ENCODE results near the gene FOXP2. TPM values are rescaled to one million over a fixed set of nuclear protein-coding genes. Genes with fewer than 3 reads are reported as not detected.

The FOXP2 gene
- total RNA-seq, 1 donor from 2014 or later, result 10.1 TPM

GRCh38 chr7:114720725-114721124 is 306.1 kb downstream of the FOXP2 start:
- Histone ChIP-seq H3K4me1 (no peaks in the 10 kb centered on the region), H3K4me3 (no peak overlapping the region), H3K27me3 (ENCODE audit: low read depth) (no peaks in the 10 kb centered on the region), H3K36me3 (no peaks in the 10 kb centered on the region), H3K27ac (no peak overlapping the region), H3K9me3 (no peaks in the 10 kb centered on the region)
- intact Hi-C loops (cut with DNase I), result no loop called here
- ATAC-seq, result no peak
- no peak for DNase-seq
- no peak for TF ChIP-seq CTCF (IDR thresholded peaks at IDR 0.05)

DNA sequence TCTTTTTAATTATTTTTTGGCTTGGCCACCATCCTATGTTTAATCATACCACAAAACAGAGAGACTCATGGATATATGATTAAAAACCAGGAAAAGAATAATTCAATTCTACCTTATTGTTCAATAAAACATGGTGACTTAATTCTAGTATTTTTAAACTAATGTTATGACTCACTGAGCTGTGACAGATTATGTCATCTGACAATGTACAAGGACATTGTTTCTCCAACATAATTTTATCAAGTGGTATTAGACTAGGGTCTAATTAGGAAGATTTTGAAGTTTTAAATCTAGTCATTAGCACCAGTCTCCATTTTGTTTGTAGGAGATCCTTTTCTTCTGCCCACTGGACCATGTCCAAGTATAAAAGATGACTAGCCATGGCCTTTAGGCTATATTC is 307.9 kb downstream of the FOXP2 start:
- TF ChIP-seq CTCF (IDR thresholded peaks at IDR 0.05), result no peak
- intact Hi-C loops (cut with DNase I), result no loop called here

GRCh38 chr7:114723308-114723707 is 308.7 kb downstream of the FOXP2 start:
- ATAC-seq (no peak), DNase-seq (no peak)
- Histone ChIP-seq H3K9me3 (no peaks in the 10 kb centered on the region), H3K27ac (no peak overlapping the region), H3K4me3 (no peak overlapping the region), H3K36me3 (no peaks in the 10 kb centered on the region), H3K4me1 (no peaks in the 10 kb centered on the region), H3K27me3 (ENCODE audit: low read depth) (no peaks in the 10 kb centered on the region)
- no peak for TF ChIP-seq CTCF (IDR thresholded peaks at IDR 0.05)
- intact Hi-C loops (cut with DNase I), result no loop called here

More for the DNA sequence above, 307.9 kb downstream of the FOXP2 start:
- H3K36me3 ChIP-seq, result no peaks in the 10 kb centered on the region
- no peak for ATAC-seq
- H3K27me3 ChIP-seq (ENCODE audit: low read depth), result no peaks in the 10 kb centered on the region
- H3K9me3 ChIP-seq, result no peaks in the 10 kb centered on the region
- H3K27ac ChIP-seq, result no peak overlapping the region
- no peak for DNase-seq
- H3K4me1 ChIP-seq, result no peaks in the 10 kb centered on the region
- H3K4me3 ChIP-seq, result no peak overlapping the region

GRCh38 chr7:114740095-114740494 is 325.5 kb downstream of the FOXP2 start:
- TF ChIP-seq CTCF (IDR thresholded peaks at IDR 0.05), result no peak
- Histone ChIP-seq H3K27me3 (ENCODE audit: low read depth) (no peaks in the 10 kb centered on the region), H3K36me3 (no peaks in the 10 kb centered on the region), H3K4me3 (no peak overlapping the region), H3K4me1 (no peaks in the 10 kb centered on the region), H3K9me3 (no peaks in the 10 kb centered on the region), H3K27ac (no peak overlapping the region)
- no peak for DNase-seq
- intact Hi-C loops (cut with DNase I), result no loop called here
- ATAC-seq, result no peak

GRCh38 chr7:114740941-114741340 is 326.3 kb downstream of the FOXP2 start:
- Histone ChIP-seq H3K9me3 (no peaks in the 10 kb centered on the region), H3K4me3 (no peak overlapping the region), H3K27ac (no peak overlapping the region), H3K27me3 (ENCODE audit: low read depth) (no peaks in the 10 kb centered on the region), H3K4me1 (no peaks in the 10 kb centered on the region), H3K36me3 (no peaks in the 10 kb centered on the region)
- DNase-seq, result no peak
- no peak for TF ChIP-seq CTCF (IDR thresholded peaks at IDR 0.05)
- intact Hi-C loops (cut with DNase I), result no loop called here
- no peak for ATAC-seq

GRCh38 chr7:114741911-114742310 is 327.3 kb downstream of the FOXP2 start:
- intact Hi-C loops (cut with DNase I), result no loop called here
- DNase-seq, result no peak
- H3K27me3 ChIP-seq (ENCODE audit: low read depth), result no peaks in the 10 kb centered on the region
- H3K27ac ChIP-seq, result no peak overlapping the region
- ATAC-seq, result no peak
- no peak overlapping the region for H3K4me3 ChIP-seq
- H3K9me3 ChIP-seq, result no peaks in the 10 kb centered on the region
- H3K4me1 ChIP-seq, result no peaks in the 10 kb centered on the region
- H3K36me3 ChIP-seq, result no peaks in the 10 kb centered on the region
- TF ChIP-seq CTCF (IDR thresholded peaks at IDR 0.05), result no peak

All from lower lobe of right lung (tissue), 2 donors.